Lower leg skin (tissue), 3 donors: ENCODE measurements around the gene EPB41L4B.

ENCODE experiments used
- POLR2A ChIP-seq, 2 donors: fragments of 450-650 bp; IDR thresholded peaks; one replicate each; pipeline ENCODE4 v1.6.1; 2016 to 2017; ENCODE audit warnings: antibody characterized with exemption in 2 of 2, mild to moderate bottlenecking in 1 of 2, moderate library complexity in 1 of 2
- TF ChIP-seq, protein P1 (sequence below), 3 donors: fragments of 450-650 bp; IDR thresholded peaks; one replicate each; pipeline ENCODE4 v1.5.1; 2016; ENCODE audit warnings: antibody characterized with exemption in 3 of 3, mild to moderate bottlenecking in 3 of 3, moderate library complexity in 2 of 3

- no peak for TF ChIP-seq POLR2A (IDR thresholded peaks at IDR 0.05)
- TF ChIP-seq, protein P1, sequence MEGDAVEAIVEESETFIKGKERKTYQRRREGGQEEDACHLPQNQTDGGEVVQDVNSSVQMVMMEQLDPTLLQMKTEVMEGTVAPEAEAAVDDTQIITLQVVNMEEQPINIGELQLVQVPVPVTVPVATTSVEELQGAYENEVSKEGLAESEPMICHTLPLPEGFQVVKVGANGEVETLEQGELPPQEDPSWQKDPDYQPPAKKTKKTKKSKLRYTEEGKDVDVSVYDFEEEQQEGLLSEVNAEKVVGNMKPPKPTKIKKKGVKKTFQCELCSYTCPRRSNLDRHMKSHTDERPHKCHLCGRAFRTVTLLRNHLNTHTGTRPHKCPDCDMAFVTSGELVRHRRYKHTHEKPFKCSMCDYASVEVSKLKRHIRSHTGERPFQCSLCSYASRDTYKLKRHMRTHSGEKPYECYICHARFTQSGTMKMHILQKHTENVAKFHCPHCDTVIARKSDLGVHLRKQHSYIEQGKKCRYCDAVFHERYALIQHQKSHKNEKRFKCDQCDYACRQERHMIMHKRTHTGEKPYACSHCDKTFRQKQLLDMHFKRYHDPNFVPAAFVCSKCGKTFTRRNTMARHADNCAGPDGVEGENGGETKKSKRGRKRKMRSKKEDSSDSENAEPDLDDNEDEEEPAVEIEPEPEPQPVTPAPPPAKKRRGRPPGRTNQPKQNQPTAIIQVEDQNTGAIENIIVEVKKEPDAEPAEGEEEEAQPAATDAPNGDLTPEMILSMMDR (IDR thresholded peaks at IDR 0.05): no peak
These were observed 95.2 kb downstream of the EPB41L4B start for GRCh38 chr9:109225629-109226028.
